HG02973 (cell line): ENCODE data around the gene PSMD9.
"Not testable (repeated sequence)": the region's sequence is repeated elsewhere in the genome, so short reads cannot be mapped to it uniquely, and the experiment has no call there.

Source experiments
- ATAC-seq: cut with Tn5 transposase; IDR thresholded peaks from one replicate; pipeline ENCODE4 v1.9.1; 2021; ENCODE audit warnings: moderate library complexity; ENCODE audit not compliant: unreplicated experiment

Gene PSMD9

GRCh38 chr12:121872546-121873215 lies 15.9 kb upstream of the PSMD9 start:
- ATAC-seq = no peak

- ATAC-seq = no peak
Measured at GRCh38 chr12:121873216-121873569, 15.4 kb upstream of the PSMD9 start.

DNA sequence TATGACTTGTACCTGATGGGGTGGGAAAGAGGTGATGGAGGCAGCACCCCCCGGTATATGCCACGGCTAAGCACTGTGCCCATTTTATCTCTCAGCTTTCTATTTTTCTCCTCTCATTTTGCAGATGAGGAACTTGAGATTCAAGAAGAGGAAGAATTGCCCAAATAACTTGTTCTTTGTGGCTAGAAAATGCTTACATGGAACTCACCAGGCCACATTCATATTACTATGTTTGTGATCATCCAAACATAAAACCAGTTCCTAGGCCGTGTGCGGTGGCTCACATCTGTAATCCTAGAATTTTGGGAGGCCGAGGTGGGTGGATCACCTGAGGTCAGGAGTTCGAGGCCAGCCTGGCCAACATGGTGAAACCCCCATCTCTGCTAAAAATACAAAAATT lies 14.5 kb upstream of the PSMD9 start:
- ATAC-seq = no peak

GRCh38 chr12:121875582-121875981 lies 13.0 kb upstream of the PSMD9 start:
- no peak for ATAC-seq

- not testable (repeated sequence) for ATAC-seq
Measured at GRCh38 chr12:121876080-121876447, 12.5 kb upstream of the PSMD9 start.

DNA sequence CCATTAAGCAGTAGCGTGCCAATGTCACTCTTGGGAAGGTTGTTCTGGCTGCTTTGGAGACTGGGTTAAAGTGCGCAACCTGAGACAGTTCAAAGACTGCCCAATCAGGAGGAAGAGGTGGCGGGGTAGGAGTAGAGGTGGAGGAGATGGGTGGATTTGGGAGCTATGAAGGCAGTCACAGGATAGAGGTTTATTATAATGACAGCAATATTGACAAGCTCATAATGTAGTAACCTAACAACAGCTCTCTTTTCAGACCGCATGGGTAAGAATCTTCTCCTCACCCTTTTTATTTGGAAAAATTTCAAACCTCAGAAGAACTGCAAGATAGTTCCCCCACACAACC lies 5.3 kb upstream of the PSMD9 start:
- no peak for ATAC-seq

GRCh38 chr12:121885129-121885528 lies 3.5 kb upstream of the PSMD9 start:
- ATAC-seq = not testable (repeated sequence)

DNA sequence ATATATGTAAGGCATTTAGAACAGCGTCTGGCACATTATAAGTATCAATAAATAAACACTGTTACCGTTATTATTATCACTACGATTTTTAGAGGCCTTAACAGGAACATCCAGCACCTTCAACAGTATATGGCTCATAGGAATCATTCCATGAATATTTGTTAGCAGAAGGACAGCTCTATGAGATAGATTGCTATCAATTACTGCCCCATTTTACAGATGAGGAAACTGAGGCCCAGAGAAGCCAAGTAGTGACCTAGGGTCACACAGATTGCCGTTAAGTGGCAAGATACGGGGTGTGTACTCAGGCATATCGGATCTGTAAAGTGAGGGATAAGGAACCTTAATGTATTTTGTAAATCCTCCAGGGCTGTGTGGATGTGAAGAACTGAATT lies 510 bp upstream of the PSMD9 start:
- no peak for ATAC-seq

DNA sequence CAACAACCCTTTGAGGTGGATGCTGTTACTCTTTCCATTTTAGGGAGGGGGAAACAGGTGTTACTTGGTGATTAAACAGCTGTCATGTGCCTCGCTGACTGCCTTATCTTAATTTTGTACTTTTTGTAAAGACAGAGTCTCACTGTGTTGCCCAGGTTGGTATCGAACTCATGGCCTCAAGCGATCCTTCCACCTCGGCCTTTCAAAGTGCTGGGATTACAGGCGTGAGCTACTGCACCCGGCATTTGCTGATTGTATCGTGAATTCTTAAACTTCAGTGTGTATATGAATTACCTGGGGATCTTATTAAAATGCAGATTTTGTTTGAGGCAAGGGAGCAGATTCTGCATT lies 659 bp downstream of the PSMD9 start:
- ATAC-seq = no peak

DNA sequence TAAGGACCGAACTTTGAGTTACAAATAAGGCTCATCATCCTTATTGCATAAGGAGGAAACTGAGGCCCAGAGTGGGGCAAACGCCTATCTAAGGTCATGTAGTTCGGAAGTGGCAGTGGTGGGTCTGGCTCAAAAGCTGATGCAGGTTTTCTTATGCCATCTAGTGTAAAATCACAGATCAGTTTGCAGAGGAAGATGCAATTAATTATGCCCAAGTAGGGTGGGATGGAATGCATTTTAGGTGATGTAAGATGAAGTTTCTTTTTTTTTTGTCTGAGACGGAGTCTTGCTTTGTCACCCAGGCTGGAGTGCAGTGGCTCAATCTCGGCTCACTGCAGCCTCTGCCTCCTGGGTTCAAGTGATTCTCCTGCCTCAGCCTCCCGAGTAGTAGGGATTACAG lies 1.1 kb downstream of the PSMD9 start:
- ATAC-seq = not testable (repeated sequence)

DNA sequence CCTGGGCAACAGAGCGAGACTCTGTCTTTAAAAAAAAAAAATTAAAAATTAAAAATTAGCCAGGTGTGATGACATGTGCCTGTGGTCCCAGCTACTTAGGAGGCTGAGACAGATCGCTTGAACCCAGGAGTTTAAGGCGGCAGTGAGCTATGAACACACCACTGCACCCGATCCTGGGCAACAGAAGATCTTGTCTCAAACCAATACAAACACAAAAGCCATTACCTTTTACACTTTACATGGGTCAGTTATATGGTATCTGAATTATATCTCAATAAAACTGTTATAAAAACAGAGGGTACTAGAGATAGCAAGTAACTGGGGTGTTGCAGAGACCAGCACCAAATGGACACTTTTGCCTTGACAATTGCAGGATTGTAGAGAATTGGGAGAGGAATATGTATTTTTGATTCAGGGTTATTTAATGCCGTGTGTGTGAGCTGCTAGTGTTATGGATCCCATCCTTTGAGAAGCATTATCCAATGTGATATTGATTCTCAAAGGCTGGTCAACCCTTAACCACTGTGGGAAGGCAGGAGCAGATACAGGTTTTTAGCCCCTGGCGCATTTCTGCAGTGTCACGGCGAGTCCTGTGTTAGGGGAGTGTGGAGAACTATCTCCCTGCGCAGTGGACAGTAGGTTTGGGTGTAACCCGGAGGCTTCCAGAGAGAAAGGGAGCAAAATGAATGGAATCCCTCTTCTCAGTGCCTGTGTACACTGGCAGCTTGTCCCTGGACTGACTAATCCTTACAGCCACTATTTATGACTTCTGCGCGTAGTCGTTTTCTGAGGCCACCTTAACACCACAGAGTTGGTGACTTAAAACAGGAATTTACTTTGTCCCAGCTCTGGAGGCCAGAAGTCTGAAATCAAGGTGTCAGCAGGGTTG lies 4.3 kb downstream of the PSMD9 start:
- ATAC-seq = no peak

- no peak for ATAC-seq
Measured at GRCh38 chr12:121893961-121894460, 5.4 kb downstream of the PSMD9 start.

GRCh38 chr12:121894633-121895032 lies 6.0 kb downstream of the PSMD9 start:
- ATAC-seq = no peak

- ATAC-seq = no peak
Measured at GRCh38 chr12:121898287-121898686, 9.7 kb downstream of the PSMD9 start.

DNA sequence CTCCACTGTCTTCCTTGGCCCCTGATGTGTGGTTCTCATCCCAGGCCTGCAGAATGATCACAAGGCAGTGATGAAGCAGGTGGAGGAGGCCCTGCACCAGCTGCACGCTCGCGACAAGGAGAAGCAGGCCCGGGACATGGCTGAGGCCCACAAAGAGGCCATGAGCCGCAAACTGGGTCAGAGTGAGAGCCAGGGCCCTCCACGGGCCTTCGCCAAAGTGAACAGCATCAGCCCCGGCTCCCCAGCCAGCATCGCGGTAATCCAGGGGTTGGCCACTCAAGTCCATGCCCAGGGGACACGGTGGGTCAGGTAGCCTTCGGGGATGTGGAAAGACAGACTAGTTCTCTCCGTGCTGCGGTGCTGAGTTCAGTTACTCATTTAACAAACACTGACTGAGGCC lies 11.0 kb downstream of the PSMD9 start:
- ATAC-seq = no peak

DNA sequence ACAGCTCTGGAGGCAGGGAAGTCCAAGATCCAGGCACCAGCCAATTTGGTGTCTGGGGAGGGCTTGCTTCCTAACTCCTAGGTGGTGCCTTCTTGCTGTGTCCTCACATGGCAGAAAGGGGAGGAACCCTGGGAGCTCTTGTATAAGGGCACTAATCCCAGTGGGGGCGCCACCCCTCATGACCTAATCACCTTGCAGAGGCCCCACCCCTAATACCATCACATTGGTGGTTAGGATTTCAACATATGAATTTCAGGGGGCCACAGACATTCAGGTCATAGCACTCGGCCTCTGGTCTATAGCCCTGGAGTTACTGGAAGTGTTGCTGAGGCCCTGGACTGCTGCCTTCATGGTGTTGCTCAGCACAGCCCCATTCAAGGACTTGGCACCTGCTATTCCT lies 14.6 kb downstream of the PSMD9 start:
- no peak for ATAC-seq

- no peak for ATAC-seq
Measured at GRCh38 chr12:121905746-121906145, 17.2 kb downstream of the PSMD9 start.

GRCh38 chr12:121908702-121909101 lies 20.1 kb downstream of the PSMD9 start:
- ATAC-seq = no peak

GRCh38 chr12:121911824-121912585 lies 23.4 kb downstream of the PSMD9 start:
- no peak for ATAC-seq

GRCh38 chr12:121915841-121916321 lies 27.3 kb downstream of the PSMD9 start:
- no peak for ATAC-seq

DNA sequence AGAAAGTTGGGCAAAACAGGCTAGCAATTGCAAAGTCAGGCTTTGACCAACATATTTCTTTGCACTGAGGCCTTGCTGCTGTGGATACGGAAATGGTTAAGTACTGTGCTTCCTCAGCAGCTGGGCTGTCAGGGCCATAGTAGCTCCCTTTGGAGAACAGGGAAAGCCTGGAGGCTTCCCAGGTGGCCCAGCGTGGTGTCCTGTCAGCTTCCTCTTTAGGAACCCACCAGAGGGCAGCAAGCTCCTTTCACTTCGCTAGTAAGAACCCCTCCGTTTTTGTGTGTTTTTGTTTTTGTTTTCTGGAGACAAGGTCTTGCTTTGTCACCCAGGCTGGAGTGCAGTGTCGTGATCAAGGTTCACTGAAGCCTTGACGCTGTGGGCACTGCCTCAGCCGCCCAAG lies 28.1 kb downstream of the PSMD9 start:
- ATAC-seq = no peak
